ENCODE data around the gene PSMA6. TPM values are rescaled to one million over a fixed set of nuclear protein-coding genes. Genes with fewer than 3 reads are reported as not detected.

Gene PSMA6
- total and polyA plus RNA-seq, 2 of the 13 experiments (the other 11 are each of a cell fraction or from before 2014, with no cell fraction given) = 525 to 1,109 TPM

GRCh38 chr14:35292051-35292769, at the start of gene PSMA6 (continued):
- TF ChIP-seq ATF6 (CRISPR knock-in tag; conservative IDR thresholded peaks at IDR 0.05) (peak; percentile 45; the same call in 1 of the 2 replicates), IRF1 (CRISPR knock-in tag; IDR thresholded peaks at IDR 0.05; ENCODE audit: low read depth) (peak; percentile 91), ZNF816 (CRISPR knock-in tag; IDR thresholded peaks at IDR 0.05; ENCODE audit: borderline replicate concordance) (peak; percentile 69), CREBL2 (CRISPR knock-in tag; IDR thresholded peaks at IDR 0.05; ENCODE audit: borderline replicate concordance) (peak; percentile 81; the same call in 1 of the 2 replicates), ZNF407 (CRISPR knock-in tag; IDR thresholded peaks at IDR 0.05; ENCODE audit: not compliant biosample characterization) (peak; percentile 99), ZNF773 (CRISPR knock-in tag; IDR thresholded peaks at IDR 0.05; ENCODE audit: borderline replicate concordance) (no peak), HNRNPUL1 (IDR thresholded peaks at IDR 0.05; ENCODE audit: low read depth, low read length) (no peak), MIER2 (CRISPR knock-in tag; IDR thresholded peaks at IDR 0.05) (peak; percentile 81; the same call in 1 of the 2 replicates), MAZ (IDR thresholded peaks at IDR 0.05; ENCODE audit: borderline replicate concordance, low read depth, low read length) (peak; percentile 99), MAZ (CRISPR knock-in tag; IDR thresholded peaks at IDR 0.05; ENCODE audit: low read depth) (peak; percentile 95), ATF3 (CRISPR knock-in tag; IDR thresholded peaks at IDR 0.05) (peak; percentile 62; the same call in 1 of the 2 replicates), SIX4 (CRISPR knock-in tag; IDR thresholded peaks at IDR 0.05) (peak; percentile 87), ZNF564 (CRISPR knock-in tag; IDR thresholded peaks at IDR 0.05) (0 out of 2 replicates have a peak, but pooled peaks have one; percentile 79), FOXM1 (CRISPR knock-in tag; IDR thresholded peaks at IDR 0.05) (no peak), SAFB2 (CRISPR knock-in tag; IDR thresholded peaks at IDR 0.05; ENCODE audit: borderline replicate concordance, low read depth) (peak; percentile 82), SSRP1 (CRISPR knock-in tag; IDR thresholded peaks at IDR 0.05) (no peak), ZNF792 (CRISPR knock-in tag; IDR thresholded peaks at IDR 0.05) (peak; percentile 97; the same call in 1 of the 2 replicates), SAP130 (CRISPR knock-in tag; IDR thresholded peaks at IDR 0.05; ENCODE audit: low read depth) (peak; percentile 100)
